Cardiac muscle cell (in vitro differentiated cells and primary cell): ENCODE measurements around the gene JMJD8. TPM values are rescaled to one million over a fixed set of nuclear protein-coding genes. Genes with fewer than 3 reads are reported as not detected.

Source experiments
- DNase-seq, 2 donors: peaks; one replicate each; pipeline versions ENCODE4 v3.0.0 to v3.0.0-alpha.2; 2010 to 2017; ENCODE audit warnings: low read depth in 1 of 2, low spot score in 1 of 2
- H3K27ac ChIP-seq: fragments of 200-600 bp; sonication (generic); 2 replicates; pipeline ENCODE4 v1.5.1; 2016
- H3K27me3 ChIP-seq: fragments of 200-600 bp; sonication (generic); 2 replicates; pipeline ENCODE4 v1.6.0; 2016; ENCODE audit warnings: control low read depth
- H3K36me3 ChIP-seq: fragments of 200-600 bp; sonication (generic); 2 replicates; pipeline ENCODE4 v1.5.1; 2016; ENCODE audit warnings: control low read depth
- H3K4me1 ChIP-seq: fragments of 200-600 bp; sonication (generic); 2 replicates; pipeline ENCODE4 v1.8.1; 2017; ENCODE audit warnings: low read depth, mild to moderate bottlenecking, mixed run types
- H3K4me3 ChIP-seq: fragments of 200-600 bp; sonication (generic); 2 replicates; pipeline ENCODE4 v1.5.1; 2016; ENCODE audit warnings: mild to moderate bottlenecking
- H3K9me3 ChIP-seq: fragments of 200-600 bp; sonication (generic); 2 replicates; pipeline ENCODE4 v1.5.1; 2017; ENCODE audit warnings: low read depth, mild to moderate bottlenecking, control low read depth
- polyA plus RNA-seq: library from polyadenylated mRNA; unstranded; fragments of >200 nt; fragmentation: Nextera tagmentation; extraction: Ambion mirVana; gene quantifications from 2 replicates; pipeline ENCODE4 v1.2.1, GENCODE V29; 2016
- total RNA-seq: library from RNA; depleted of rRNA; stranded (reverse); fragments of >200 nt; gene quantifications from 2 replicates; pipeline ENCODE4 v1.2.3, GENCODE V29; 2016
- TF ChIP-seq, protein P1 (sequence below): IDR thresholded peaks from 2 replicates; pipeline ENCODE4 v1.5.1; 2012; ENCODE audit warnings: low read depth, mild to moderate bottlenecking, low read length

Gene JMJD8
- total and polyA plus RNA-seq, 2 experiments from 2014 or later = 105 to 118 TPM

DNA sequence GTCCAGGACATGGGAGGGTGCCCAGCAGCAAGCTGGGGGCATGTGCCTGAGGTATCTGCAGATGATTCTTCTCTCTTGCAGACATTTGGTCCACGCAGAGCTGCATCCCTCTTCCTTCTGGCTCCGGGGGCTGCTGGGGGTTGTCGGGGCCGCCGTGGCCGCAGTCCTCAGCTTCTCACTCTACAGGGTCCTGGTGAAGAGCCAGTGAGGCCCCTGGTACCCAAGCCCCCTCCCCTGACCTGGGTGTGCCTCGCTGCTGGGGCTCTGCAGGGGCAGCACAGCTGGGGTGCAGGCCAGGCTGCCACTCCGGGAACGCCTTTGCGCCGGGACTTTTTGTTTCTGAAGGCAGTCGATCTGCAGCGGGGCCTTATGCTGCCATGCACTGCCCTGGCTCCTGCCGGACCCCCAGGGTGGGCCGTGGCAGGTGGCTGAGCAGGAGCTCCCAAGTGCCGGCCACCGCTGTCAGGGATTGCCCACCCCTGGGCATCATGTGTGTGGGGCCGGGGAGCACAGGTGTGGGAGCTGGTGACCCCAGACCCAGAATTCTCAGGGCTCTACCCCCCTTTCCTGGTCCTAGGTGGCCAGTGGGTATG is 10.6 kb downstream of the JMJD8 start:
- Histone ChIP-seq H3K4me3 (no peak overlapping the region), H3K36me3 (peaks cover 35% of the 10 kb centered on the region), H3K27ac (no peak overlapping the region), H3K27me3 (no peaks in the 10 kb centered on the region), H3K4me1 (peaks cover 5% of the 10 kb centered on the region), H3K9me3 (no peaks in the 10 kb centered on the region)
- no peak for DNase-seq
- TF ChIP-seq, protein P1, sequence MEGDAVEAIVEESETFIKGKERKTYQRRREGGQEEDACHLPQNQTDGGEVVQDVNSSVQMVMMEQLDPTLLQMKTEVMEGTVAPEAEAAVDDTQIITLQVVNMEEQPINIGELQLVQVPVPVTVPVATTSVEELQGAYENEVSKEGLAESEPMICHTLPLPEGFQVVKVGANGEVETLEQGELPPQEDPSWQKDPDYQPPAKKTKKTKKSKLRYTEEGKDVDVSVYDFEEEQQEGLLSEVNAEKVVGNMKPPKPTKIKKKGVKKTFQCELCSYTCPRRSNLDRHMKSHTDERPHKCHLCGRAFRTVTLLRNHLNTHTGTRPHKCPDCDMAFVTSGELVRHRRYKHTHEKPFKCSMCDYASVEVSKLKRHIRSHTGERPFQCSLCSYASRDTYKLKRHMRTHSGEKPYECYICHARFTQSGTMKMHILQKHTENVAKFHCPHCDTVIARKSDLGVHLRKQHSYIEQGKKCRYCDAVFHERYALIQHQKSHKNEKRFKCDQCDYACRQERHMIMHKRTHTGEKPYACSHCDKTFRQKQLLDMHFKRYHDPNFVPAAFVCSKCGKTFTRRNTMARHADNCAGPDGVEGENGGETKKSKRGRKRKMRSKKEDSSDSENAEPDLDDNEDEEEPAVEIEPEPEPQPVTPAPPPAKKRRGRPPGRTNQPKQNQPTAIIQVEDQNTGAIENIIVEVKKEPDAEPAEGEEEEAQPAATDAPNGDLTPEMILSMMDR = no peak

DNA sequence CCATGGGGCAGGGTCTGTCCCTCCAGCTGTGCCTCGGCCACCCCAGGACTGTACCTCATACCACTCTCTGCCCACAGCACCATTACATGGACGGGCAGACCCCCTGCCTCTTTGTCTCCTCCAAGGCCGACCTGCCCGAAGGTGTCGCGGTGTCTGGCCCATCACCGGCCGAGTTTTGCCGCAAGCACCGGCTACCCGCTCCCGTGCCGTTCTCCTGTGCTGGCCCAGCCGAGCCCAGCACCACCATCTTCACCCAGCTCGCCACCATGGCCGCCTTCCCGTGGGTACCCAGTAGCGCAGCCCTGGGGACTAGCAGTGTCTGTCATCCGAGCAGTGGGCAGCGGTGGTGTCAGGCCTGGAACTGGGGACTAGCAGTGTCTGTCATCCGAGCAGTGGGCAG is 11.3 kb downstream of the JMJD8 start:
- no peak overlapping the region for H3K27ac ChIP-seq
- no peak for DNase-seq
- H3K9me3 ChIP-seq = no peaks in the 10 kb centered on the region
- H3K4me3 ChIP-seq = no peak overlapping the region
- TF ChIP-seq, protein P1 = no peak
- no peaks in the 10 kb centered on the region for H3K27me3 ChIP-seq
- H3K4me1 ChIP-seq = peaks cover 5% of the 10 kb centered on the region
- peaks cover 35% of the 10 kb centered on the region for H3K36me3 ChIP-seq

DNA sequence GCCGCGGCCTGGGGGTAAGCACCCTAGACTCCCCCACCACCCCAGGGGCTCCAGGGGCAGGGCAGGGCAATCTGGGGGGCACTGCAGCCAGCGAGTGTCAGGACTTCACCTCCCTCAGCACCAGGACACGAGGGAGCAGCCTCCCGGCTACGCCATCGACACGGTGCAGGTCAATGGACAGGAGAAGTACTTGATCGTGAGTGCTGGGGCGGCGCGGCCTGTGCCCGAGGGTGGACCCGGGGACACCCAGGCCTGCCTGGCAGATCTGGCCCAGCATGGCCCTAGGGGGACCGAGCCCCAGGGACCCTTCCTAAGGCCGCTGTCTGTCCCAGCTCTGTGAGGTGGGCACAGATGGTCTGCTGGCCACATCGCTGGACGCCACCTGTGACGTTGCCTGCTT is 11.8 kb downstream of the JMJD8 start:
- Histone ChIP-seq H3K9me3 (no peaks in the 10 kb centered on the region), H3K27me3 (no peaks in the 10 kb centered on the region), H3K4me3 (no peak overlapping the region), H3K36me3 (peaks cover 35% of the 10 kb centered on the region), H3K4me1 (peaks cover 5% of the 10 kb centered on the region), H3K27ac (no peak overlapping the region)
- no peak for DNase-seq
- TF ChIP-seq, protein P1 = no peak

DNA sequence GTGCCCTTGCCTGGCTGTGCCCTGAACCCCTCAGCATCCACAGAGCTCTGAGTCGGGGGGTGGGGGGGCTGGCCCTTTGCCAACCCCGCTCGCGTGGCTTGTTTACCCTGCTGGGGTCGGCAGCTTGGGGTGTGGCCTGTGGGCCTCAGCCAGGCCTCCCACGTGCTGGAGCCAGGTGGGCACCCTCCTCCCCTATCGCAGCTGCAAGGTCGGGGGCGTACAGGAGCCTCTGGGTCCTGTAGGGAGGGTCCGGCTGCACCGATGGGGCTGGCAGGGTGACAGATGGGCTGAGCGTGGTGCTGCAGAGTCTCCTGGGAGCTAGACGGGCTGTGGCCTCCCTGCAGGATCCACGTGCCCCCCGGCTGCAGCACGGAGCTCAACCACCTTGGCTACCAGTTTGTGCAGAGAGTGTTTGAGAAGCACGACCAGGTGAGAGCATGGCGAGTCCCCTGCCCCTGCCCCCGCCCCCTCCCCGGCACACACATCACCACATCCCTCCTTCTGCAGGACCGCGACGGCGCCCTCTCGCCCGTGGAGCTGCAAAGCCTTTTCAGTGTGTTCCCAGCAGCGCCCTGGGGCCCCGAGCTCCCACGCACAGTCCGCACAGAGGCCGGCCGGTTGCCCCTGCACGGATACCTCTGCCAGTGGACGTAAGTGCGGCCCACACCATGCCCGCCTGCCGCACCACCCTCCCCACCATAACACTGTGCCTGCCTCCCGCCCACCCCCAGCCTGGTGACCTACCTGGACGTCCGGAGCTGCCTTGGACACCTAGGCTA is 12.6 kb downstream of the JMJD8 start:
- H3K4me3 ChIP-seq = no peak overlapping the region
- DNase-seq = no peak
- H3K9me3 ChIP-seq = no peaks in the 10 kb centered on the region
- H3K27me3 ChIP-seq = no peaks in the 10 kb centered on the region
- H3K27ac ChIP-seq = no peak overlapping the region
- peaks cover 5% of the 10 kb centered on the region for H3K4me1 ChIP-seq
- H3K36me3 ChIP-seq = peaks cover 35% of the 10 kb centered on the region
- TF ChIP-seq, protein P1 = no peak

DNA sequence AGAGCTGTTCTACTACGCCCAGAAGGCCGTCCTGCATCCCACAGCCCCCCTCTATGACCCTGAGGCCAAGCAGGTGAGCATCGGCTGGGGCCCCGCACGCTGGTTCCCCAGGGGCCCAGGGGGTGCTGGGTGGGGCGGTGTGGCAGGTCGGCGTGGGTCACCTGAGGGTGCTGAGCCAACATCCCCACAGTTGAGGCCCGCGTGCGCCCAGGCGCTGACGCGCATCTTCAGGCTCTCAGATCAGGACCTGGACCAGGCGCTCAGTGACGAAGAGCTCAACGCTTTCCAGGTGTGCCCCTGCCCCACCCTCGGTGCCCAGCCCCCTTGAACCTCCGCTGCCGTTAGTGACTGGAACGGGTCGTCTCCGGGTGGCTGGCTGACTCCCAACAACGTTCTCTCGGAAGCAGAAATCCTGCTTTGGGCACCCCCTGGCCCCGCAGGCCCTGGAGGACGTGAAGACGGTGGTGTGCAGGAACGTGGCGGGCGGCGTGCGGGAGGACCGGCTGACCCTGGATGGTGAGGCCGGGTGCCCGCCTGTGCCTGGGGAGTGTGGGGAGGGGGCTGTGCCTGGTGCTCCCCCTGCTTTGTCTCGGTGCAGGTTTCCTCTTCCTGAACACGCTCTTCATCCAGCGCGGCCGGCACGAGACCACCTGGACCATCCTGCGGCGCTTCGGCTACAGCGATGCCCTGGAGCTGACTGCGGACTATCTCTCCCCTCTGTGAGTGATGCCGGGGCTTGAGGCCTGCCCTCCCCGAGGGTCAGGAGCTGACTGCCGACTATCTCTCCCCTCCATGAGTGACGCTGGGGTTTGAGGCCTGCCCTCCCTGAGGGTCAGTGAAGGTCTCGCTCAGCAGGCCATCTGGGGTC is 13.4 kb downstream of the JMJD8 start:
- TF ChIP-seq, protein P1 = no peak
- H3K36me3 ChIP-seq = peaks cover 35% of the 10 kb centered on the region

More for the DNA sequence above, 13.4 kb downstream of the JMJD8 start:
- H3K9me3 ChIP-seq = no peaks in the 10 kb centered on the region
- H3K27ac ChIP-seq = no peak overlapping the region
- no peaks in the 10 kb centered on the region for H3K27me3 ChIP-seq
- no peak for DNase-seq
- no peak overlapping the region for H3K4me3 ChIP-seq
- H3K4me1 ChIP-seq = peaks cover 5% of the 10 kb centered on the region
